SJCRH30 (cell line): ENCODE results near the gene GPR39. TPM values are rescaled to one million over a fixed set of nuclear protein-coding genes. Genes with fewer than 3 reads are reported as not detected.
A peak's percentile ranks its signal among the peaks of the same experiment; 100 is the strongest.

Experiments used
- DNase-seq, 2 experiments: peaks; one replicate each; pipeline ENCODE4 v3.0.0-alpha.2; 2015 to 2020
- H3K27ac ChIP-seq: fragments of 250-450 bp; sonication (Bioruptor Pico); 2 replicates; pipeline ENCODE4 v1.5.1; 2020; ENCODE audit warnings: mild to moderate bottlenecking, moderate library complexity
- H3K27me3 ChIP-seq: fragments of 250-450 bp; sonication (Bioruptor Pico); 2 replicates; pipeline ENCODE4 v1.5.1; 2020; ENCODE audit warnings: mild to moderate bottlenecking, moderate library complexity
- H3K36me3 ChIP-seq: fragments of 250-450 bp; sonication (Bioruptor Pico); 2 replicates; pipeline ENCODE4 v1.5.1; 2020; ENCODE audit warnings: mild to moderate bottlenecking, moderate library complexity
- H3K4me1 ChIP-seq: fragments of 250-450 bp; sonication (Bioruptor Pico); 2 replicates; pipeline ENCODE4 v1.5.1; 2020; ENCODE audit warnings: mild to moderate bottlenecking, moderate library complexity
- H3K4me3 ChIP-seq: fragments of 250-450 bp; sonication (Bioruptor Pico); 2 replicates; pipeline ENCODE4 v1.5.1; 2020; ENCODE audit warnings: mild to moderate bottlenecking, moderate library complexity
- H3K9me3 ChIP-seq: fragments of 250-450 bp; sonication (Bioruptor Pico); replicated peaks from 2 replicates; pipeline ENCODE4 v1.5.1; 2020; ENCODE audit warnings: mild to moderate bottlenecking, moderate library complexity
- total RNA-seq: library from RNA; depleted of rRNA; stranded (reverse); fragments of >200 nt; shearing (Covaris generic); gene quantifications from 2 replicates; pipeline ENCODE4 v1.2.3, GENCODE V29; 2014

Gene GPR39
- total RNA-seq, 1 experiment from 2014 or later, result 0.16 TPM

DNA sequence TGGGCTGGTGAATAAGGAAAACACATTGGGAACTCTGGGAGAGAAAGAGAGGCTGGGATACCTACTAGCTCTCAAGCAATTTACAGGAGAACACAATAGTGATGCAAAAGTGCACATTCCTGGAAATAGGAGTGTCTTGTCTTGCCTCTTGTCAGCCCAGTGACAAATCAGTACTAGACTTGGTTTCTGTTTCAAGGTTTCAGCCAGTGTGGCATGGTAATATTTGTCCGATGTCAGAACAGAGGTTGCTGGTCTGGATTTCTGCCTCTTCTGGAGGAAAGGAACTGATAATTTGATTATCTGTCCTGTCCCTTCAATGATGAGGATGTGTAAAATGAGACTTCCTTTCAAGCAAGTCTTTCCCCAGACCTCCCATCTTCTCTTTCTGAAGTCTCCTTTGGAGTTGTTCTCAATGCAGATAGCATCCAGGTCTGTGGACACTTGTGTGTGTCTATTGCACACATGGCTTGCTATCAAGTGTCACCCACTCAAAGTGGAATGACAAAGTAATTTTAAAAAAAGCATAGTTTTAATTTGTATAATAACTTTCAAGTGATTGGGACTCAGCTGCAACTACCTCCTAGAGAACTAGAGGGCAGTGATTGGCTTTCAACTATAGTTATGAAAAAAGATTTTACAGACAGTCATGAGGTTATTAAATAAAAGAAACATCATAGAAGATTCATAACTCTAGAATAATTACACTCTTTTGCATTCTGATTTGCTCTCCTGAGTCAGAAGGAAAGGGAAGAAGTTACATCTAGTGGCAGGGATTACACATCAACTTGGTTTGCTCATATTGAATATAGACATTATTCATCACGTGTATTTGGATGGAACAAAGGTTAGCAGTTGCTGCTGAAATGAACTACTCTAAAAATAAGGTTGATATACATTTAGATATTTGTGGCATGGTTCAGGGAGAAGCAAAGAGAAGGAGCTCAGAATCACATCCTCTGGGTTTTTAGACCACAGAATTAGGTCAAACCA lies 4.5 kb downstream of the GPR39 start:
- Histone ChIP-seq H3K27ac (no peak overlapping the region), H3K4me3 (no peak overlapping the region), H3K36me3 (no peaks in the 10 kb centered on the region), H3K27me3 (no peaks in the 10 kb centered on the region), H3K4me1 (0 out of 2 replicates have a peak, but pooled peaks cover 3% of the 10 kb centered on the region), H3K9me3 (no peaks in the 10 kb centered on the region)
- no peak for DNase-seq

DNA sequence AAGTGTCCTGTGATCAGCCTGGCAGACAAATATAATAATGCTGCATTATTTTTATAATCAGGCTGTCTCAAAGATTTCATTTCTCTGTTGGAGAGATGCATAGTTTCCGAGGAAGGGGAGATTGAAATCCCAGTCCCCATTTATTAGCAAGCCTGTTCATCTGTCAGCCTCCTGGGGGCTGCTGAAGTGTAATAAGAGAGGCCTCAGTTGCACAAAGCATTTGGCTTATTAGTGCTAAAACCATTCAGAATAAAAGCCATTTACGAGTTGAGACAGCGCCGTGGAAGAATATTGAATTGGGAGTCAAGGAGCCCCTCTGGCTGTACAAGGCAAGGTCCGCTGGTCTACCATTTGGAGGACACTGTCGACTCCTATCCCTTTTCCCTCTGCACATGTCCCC lies 6.1 kb downstream of the GPR39 start:
- no peak overlapping the region for H3K4me3 ChIP-seq
- H3K36me3 ChIP-seq, result no peaks in the 10 kb centered on the region
- no peaks in the 10 kb centered on the region for H3K27me3 ChIP-seq
- no peaks in the 10 kb centered on the region for H3K9me3 ChIP-seq
- no peak overlapping the region for H3K27ac ChIP-seq
- no peaks in the 10 kb centered on the region for H3K4me1 ChIP-seq
- no peak for DNase-seq

DNA sequence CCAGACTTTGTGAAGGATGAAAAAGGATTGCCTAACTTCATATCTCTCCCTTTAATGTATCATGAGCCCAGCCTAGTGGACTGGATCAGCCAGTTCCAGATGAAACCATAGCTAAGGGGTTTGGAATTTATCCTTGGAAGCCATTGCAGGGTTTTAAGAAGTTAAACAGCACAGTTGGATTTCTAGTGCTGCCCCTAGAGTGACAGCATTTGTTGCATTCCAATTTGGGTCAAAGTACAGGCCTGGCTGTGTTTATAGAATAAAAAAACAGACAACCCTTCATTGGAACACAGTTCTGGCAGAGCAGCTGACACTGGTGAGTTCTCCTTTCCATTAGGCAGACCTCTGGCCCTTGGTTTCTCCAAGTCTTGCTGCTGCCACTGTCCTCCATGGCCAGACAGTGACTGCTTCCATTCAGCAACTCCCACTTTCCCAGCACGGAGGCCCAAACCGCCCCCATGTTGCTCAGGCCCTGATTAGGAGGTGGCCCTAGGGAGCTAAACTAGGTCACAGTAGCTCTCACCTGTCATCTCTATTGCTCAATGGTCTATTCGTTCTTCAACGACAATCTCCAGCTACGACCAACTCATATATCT lies 8.0 kb downstream of the GPR39 start:
- DNase-seq, result no peak
- no peaks in the 10 kb centered on the region for H3K9me3 ChIP-seq
- no peaks in the 10 kb centered on the region for H3K36me3 ChIP-seq
- no peak overlapping the region for H3K27ac ChIP-seq
- no peaks in the 10 kb centered on the region for H3K4me1 ChIP-seq
- no peak overlapping the region for H3K4me3 ChIP-seq
- no peaks in the 10 kb centered on the region for H3K27me3 ChIP-seq

DNA sequence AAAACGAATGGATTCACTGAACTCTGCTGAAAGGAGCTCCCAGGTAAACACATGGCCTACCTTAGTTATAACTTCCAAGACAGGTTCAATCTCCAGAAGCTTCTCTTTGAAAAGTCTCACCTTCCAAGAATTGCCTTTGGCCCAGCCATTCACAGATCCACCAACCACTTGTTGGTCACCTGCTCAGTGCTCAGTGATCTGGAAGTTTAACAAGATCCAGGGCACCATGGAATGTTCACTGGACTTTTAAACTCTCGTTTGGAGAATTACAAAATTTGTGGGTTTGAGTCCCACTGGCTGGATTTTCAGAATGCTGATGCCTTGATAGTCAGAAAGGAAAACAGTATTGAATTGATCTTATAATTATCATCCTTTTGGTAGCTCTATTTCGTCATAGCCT lies 9.4 kb downstream of the GPR39 start:
- Histone ChIP-seq H3K4me3 (no peak overlapping the region), H3K4me1 (no peaks in the 10 kb centered on the region), H3K27me3 (no peaks in the 10 kb centered on the region), H3K9me3 (no peaks in the 10 kb centered on the region), H3K27ac (no peak overlapping the region), H3K36me3 (no peaks in the 10 kb centered on the region)
- DNase-seq, result no peak

DNA sequence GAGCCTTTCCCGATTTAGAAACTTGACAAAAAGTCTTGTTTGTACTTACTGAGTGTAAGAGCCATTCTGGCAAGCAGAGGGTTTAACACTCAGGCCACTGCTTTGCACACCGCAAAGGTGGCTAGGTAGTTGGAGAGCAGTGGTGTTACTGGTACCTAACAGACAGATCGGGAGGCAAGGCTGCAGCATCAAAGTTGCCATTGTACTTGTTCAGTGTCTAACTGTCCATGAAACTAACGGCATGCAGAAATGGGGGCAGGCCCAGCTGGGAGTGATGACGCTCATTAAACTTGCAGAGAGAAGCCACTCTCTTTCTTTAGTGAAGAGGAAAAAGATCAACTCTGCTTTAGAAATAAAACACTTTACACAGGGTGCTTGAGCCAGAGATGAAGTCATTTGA lies 10.1 kb downstream of the GPR39 start:
- no peaks in the 10 kb centered on the region for H3K4me1 ChIP-seq

DNA sequence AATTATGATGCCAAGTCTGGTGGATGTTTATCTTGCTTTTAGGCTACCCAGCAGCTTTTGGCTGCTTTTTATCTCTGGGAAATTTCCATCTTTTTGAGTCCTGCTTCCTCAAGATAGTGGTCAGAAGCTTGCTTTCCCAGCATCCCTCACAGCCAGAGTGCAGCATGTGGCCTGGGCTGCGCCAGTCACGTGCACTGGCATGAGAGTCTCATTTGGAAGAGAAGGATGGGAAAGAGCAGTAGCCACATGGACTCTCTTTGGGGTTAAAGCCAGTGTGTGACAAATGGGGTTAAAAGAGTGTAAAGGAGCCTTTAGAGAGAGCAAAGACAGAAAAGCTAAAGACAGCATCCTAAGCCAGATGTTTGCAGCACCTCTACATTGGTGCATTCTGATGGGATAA lies 12.7 kb downstream of the GPR39 start:
- DNase-seq, result no peak
- no peak overlapping the region for H3K4me3 ChIP-seq
- H3K4me1 ChIP-seq, result no peaks in the 10 kb centered on the region
- H3K36me3 ChIP-seq, result no peaks in the 10 kb centered on the region
- no peaks in the 10 kb centered on the region for H3K27me3 ChIP-seq
- H3K27ac ChIP-seq, result no peak overlapping the region
- H3K9me3 ChIP-seq, result no peaks in the 10 kb centered on the region

More for the DNA sequence above, 10.1 kb downstream of the GPR39 start:
- no peaks in the 10 kb centered on the region for H3K27me3 ChIP-seq
- no peaks in the 10 kb centered on the region for H3K36me3 ChIP-seq
- no peak overlapping the region for H3K27ac ChIP-seq
- no peak overlapping the region for H3K4me3 ChIP-seq
- H3K9me3 ChIP-seq, result no peaks in the 10 kb centered on the region
- DNase-seq, result no peak

DNA sequence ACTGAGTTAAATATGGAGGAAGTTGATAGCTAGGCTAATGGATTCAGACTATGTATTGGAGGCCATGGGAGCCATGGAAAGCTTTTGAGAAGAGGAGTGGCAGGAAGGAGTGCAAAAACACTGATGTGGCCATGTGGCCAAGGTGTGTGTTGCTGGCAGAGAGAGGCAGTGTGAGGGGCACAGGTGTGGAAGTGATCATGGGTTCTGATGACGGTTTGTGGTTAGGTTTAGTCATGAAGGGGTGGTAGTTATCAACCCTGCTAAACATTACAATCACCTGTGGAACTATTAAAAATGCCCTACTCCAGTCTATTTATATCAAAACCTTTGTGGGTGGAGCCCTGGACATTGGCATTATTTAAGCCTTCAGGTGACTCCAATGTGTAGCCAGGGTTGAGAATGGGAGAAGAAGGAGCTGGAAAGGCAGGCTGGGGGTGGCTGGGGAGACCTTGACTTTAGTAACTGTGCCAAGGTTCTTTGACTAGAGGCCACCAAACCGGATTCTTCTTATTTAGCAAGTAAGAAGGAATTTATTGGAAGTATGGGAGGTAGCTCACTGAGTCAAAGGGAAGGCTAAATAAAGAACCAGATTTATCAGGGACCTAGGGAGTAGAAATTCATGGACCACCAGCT lies 13.5 kb downstream of the GPR39 start:
- Histone ChIP-seq H3K4me3 (no peak overlapping the region), H3K4me1 (no peaks in the 10 kb centered on the region), H3K27me3 (no peaks in the 10 kb centered on the region), H3K27ac (no peak overlapping the region), H3K36me3 (no peaks in the 10 kb centered on the region), H3K9me3 (no peaks in the 10 kb centered on the region)
- no peak for DNase-seq

DNA sequence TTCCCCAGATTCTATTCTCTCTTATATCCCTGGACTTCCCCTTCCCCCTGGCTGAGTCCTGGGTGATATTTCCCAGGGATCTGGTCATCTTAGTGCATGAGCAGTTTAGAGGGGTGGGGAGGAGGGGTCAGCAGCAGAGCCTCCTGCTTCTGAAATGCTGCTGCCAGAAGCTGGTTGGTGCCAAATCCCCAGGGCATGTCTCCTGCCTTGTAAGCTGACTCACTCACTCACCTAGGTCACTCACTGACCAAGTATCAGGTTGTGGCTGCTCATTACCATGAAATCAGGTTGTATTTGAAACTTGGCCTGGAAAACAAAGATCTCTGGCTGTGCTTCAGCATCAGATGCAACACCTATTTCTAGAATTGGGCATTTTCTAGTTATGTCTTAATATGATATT lies 14.3 kb downstream of the GPR39 start:
- no peak overlapping the region for H3K27ac ChIP-seq
- H3K4me3 ChIP-seq, result no peak overlapping the region
- no peaks in the 10 kb centered on the region for H3K36me3 ChIP-seq
- no peaks in the 10 kb centered on the region for H3K4me1 ChIP-seq
- H3K27me3 ChIP-seq, result no peaks in the 10 kb centered on the region
- no peaks in the 10 kb centered on the region for H3K9me3 ChIP-seq
- no peak for DNase-seq

DNA sequence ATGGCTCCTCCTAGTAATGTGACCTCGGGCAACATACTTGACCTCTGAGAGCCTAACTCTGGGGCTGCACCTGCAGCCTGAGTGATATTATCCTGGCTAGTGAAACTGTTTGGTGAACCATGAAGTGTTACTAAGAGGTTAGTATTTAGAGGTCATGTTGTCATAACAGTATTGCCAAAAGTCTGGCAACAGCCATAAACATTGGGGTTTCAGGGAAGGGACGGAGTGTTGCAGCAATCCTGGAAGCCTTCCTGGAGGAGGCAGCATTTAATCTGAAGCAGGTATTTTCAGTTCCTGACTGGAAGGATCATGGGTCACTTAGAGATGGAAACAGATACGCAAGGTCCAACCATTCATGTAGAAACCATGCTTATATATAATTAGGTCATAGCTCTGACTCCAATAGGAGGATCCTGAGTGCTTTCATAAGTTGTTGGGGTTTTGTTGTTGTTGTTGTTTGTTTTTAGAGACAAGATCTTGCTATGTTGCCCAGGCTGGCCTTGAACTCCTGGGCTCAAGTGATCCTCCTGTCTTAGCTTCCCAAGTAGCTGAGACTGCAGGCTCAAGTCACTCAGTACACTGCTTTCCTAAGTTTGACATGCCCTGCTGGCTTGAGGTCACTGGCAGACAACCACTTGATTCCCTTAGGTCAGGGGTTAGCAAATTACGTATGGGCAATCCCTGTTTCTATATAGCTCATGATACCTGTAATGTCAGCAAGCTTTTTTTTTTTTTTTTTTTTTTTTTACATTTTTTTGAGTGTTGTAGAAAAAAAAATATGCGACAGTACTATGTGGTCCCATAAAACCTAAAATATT lies 21.5 kb downstream of the GPR39 start:
- Histone ChIP-seq H3K27me3 (no peaks in the 10 kb centered on the region), H3K4me1 (no peaks in the 10 kb centered on the region), H3K36me3 (no peaks in the 10 kb centered on the region), H3K9me3 (no peaks in the 10 kb centered on the region), H3K4me3 (no peak overlapping the region), H3K27ac (no peak overlapping the region)
- no peak for DNase-seq

DNA sequence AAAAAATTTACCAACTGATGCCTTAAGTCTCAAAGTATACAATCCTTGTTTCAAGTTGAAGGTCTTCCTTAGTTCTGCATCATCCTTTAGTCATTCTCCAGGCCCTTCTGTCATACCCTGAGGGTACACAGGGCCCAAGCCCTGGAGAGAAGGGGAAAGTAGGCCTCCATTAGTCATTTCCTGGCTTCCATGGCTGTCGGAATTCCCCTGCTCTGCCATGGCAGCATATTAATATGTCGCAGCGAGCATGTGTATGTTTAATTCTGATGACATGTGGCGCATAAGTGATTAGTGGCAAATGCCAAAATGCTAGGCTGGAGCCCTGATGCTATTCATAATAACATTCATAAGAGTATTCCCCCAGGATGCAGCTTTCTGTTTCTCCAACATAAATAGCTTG lies 22.1 kb downstream of the GPR39 start:
- no peak overlapping the region for H3K4me3 ChIP-seq

DNA sequence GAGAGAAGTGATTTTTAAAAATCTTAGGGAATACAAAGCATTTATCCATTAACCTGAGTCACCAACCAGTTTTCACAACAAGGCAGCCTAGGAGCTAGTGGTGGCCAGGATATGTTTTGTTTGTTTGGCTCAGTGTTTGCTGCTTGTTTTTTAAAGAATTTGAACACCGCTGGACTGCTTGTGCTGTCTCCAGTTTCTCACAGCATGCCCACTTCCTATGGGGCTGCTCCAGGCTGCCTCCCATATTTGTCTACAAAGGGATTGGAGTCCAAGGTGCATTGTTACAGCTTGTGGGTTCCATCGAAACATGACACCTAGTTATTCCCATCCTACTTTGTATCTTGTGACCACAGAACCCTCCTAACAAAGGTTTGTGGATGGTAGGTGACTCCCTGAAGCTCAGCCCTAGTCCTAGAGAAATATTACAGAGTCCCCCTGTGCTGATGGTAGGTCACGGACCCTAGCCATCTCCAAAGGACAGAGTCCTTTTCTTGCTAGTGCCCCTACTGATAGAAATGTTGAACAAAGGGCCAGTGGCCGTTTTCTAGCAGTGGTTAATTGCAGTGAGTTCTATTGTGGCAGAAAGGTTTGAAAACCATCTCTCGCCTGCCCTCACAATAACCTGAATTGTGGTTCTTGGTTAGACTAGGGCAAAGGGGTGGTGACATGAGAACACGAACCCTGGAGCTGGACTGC lies 23.2 kb downstream of the GPR39 start:
- no peak overlapping the region for H3K4me3 ChIP-seq
- H3K9me3 ChIP-seq, result no peaks in the 10 kb centered on the region
- DNase-seq, result peak in 1 of 2 experiments; percentile 16
- H3K4me1 ChIP-seq, result no peaks in the 10 kb centered on the region
- no peaks in the 10 kb centered on the region for H3K36me3 ChIP-seq
- H3K27ac ChIP-seq, result no peak overlapping the region
- no peaks in the 10 kb centered on the region for H3K27me3 ChIP-seq

More for the DNA sequence above, 22.1 kb downstream of the GPR39 start:
- peak; percentile 7 to 24 for DNase-seq
- no peaks in the 10 kb centered on the region for H3K4me1 ChIP-seq
- H3K9me3 ChIP-seq, result no peaks in the 10 kb centered on the region
- no peak overlapping the region for H3K27ac ChIP-seq
- no peaks in the 10 kb centered on the region for H3K36me3 ChIP-seq
- H3K27me3 ChIP-seq, result no peaks in the 10 kb centered on the region

DNA sequence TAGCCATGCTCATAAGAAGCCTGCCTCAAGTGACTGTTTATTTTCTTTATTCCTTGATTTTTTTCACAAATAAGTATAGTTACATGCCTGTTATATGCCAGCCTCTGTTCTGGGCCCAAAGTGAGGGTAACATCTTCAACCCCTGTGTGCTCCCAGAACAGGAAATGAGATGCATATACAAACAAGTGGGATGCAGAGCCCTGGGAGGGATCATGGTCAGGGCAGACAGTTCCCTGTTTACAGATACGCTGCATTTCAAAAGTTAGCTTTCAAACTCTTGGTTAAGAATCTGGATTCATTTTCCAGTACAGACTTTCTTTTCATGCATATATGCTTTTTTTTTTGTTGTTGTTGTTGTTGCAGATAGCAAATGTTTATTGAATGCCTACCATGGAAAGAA lies 24.4 kb downstream of the GPR39 start:
- Histone ChIP-seq H3K27ac (no peak overlapping the region), H3K27me3 (no peaks in the 10 kb centered on the region)

DNA sequence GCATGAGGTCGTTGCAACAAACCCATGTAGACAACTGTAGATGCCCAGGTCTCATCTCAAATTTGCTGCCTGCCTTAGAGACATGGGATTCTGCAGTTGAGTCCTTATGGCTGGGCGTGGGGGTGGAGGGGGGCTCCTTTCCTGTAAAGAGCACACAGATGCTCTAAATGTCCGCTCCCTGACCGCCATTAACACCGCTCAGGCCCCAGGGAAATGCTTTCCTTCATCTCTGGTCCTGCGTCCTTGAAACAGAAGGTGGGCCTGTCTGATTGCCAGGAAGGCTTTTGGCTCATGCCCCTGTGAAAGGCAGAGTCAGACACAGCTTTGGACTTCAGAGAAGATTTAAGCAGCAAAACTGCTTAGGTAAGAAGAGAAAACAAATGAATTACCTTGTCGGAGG lies 25.7 kb downstream of the GPR39 start:
- Histone ChIP-seq H3K4me1 (no peaks in the 10 kb centered on the region), H3K4me3 (no peak overlapping the region), H3K27me3 (no peaks in the 10 kb centered on the region), H3K9me3 (no peaks in the 10 kb centered on the region), H3K36me3 (no peaks in the 10 kb centered on the region), H3K27ac (no peak overlapping the region)
- no peak for DNase-seq

More for the DNA sequence above, 24.4 kb downstream of the GPR39 start:
- no peaks in the 10 kb centered on the region for H3K9me3 ChIP-seq
- H3K4me3 ChIP-seq, result no peak overlapping the region
- no peaks in the 10 kb centered on the region for H3K36me3 ChIP-seq
- DNase-seq, result no peak
- H3K4me1 ChIP-seq, result no peaks in the 10 kb centered on the region

DNA sequence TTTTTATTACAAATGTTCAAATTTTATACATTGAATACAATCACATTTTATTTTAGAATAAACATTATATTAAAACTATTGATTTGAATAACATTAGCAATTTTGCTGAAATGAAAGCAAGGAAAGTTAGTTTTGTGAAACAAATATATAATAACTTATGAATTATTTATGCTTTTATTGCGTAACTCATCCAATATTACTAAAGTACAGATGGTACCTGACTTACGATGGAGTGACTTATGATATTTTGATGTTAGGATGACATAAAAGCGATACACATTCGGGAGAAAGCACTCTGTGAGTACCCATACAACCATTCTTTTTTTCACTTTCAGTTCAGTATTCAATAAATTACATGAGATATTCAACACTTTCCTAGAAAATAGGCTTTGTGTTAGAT lies 26.5 kb downstream of the GPR39 start:
- no peaks in the 10 kb centered on the region for H3K4me1 ChIP-seq
- no peak overlapping the region for H3K27ac ChIP-seq
- DNase-seq, result no peak
- H3K4me3 ChIP-seq, result no peak overlapping the region
- H3K27me3 ChIP-seq, result no peaks in the 10 kb centered on the region
- H3K9me3 ChIP-seq, result no peaks in the 10 kb centered on the region
- H3K36me3 ChIP-seq, result no peaks in the 10 kb centered on the region
